K562 (cell line): Measurements from ENCODE around the gene ADGRD1. TPM values are rescaled to one million over a fixed set of nuclear protein-coding genes. Genes with fewer than 3 reads are reported as not detected.

Experiments
- ATAC-seq: fragments of 200-7000 bp; cut with Tn5 transposase; 3 replicates; pipeline ENCODE4 v1.9.1; 2020; ENCODE audit warnings: moderate library complexity
- BruUV-seq: library from RNA; stranded (reverse); fragments of 400-500 nt; replicated peaks from 2 replicates; lab custom pipeline; 2021; lab: Mats Ljungman, UMichigan
- CTCF ChIA-PET: fragments of 300-600 bp; formaldehyde crosslinking; extraction: SDS; loops from one replicate; lab custom pipeline; 2021; ENCODE audit warnings: low intra/inter-chr PET ratio; lab: Yijun Ruan, JAX
- POLR2A ChIA-PET: fragments of 300-600, 350-650 bp; sonication (Branson Sonifier 250); formaldehyde crosslinking; extraction: SDS; loops from one replicate; lab custom pipeline; 2021; ENCODE audit warnings: antibody characterized with exemption, inconsistent platforms; lab: Yijun Ruan, JAX
- DNase-seq, 4 experiments: peaks; one replicate each; pipeline versions ENCODE4 v3.0.0 to v3.0.0-alpha.2; 2011 to 2018; ENCODE audit warnings: low spot score in 3 of 4, mixed read lengths in 3 of 4; ENCODE audit errors: extremely low read depth in 1 of 4
- FAIRE-seq: peaks from 2 replicates; lab custom pipeline; 2011; peaks lifted over from hg19 to GRCh38; lab: Jason Lieb, UNC
- H2AFZ ChIP-seq: 2 replicates; pipeline ENCODE4 v1.6.0; 2011; ENCODE audit warnings: low read depth, low read length, control low read depth, inconsistent platforms
- H3K27ac ChIP-seq: fragments of 200-600 bp; 3 replicates; pipeline ENCODE4 v1.8.0; 2011; ENCODE audit warnings: low read depth, mild to moderate bottlenecking, control low read depth, inconsistent platforms, low read length, moderate library complexity, mixed read lengths; ENCODE audit errors: extremely low read depth
- H3K27me3 ChIP-seq, 2 experiments: fragments of 300-600 bp in 1 of 2; 2 replicates in 1 of 2; 3 replicates in 1 of 2; pipeline versions ENCODE4 v1.6.0 to v1.8.0; 2011; ENCODE audit warnings: inconsistent platforms in 2 of 2, low read length in 2 of 2, mild to moderate bottlenecking in 1 of 2, mixed read lengths in 1 of 2, moderate library complexity in 1 of 2; ENCODE audit not compliant: control insufficient read depth in 2 of 2, insufficient read depth in 2 of 2
- H3K36me3 ChIP-seq: fragments of 300-600 bp; 3 replicates; pipeline ENCODE4 v1.8.0; 2011; ENCODE audit warnings: mild to moderate bottlenecking, low read length, inconsistent platforms; ENCODE audit not compliant: control insufficient read depth, insufficient read depth
- H3K4me1 ChIP-seq, 2 experiments: fragments of 200-600 bp in 1 of 2; replicated peaks in 1 of 2; 2 replicates in 1 of 2; 3 replicates in 1 of 2; pipeline versions ENCODE4 v1.5.1 to v1.8.0; 2011; ENCODE audit warnings: inconsistent platforms in 2 of 2, low read length in 2 of 2, mild to moderate bottlenecking in 1 of 2, mixed read lengths in 1 of 2, moderate library complexity in 1 of 2; ENCODE audit not compliant: control insufficient read depth in 2 of 2, insufficient read depth in 2 of 2
- H3K4me2 ChIP-seq: 2 replicates; pipeline ENCODE4 v1.6.1; 2011; ENCODE audit warnings: low read length, control low read depth, inconsistent platforms, mixed read lengths; ENCODE audit not compliant: insufficient read depth
- H3K4me3 ChIP-seq: fragments of 200-600 bp; sonication (generic), shearing (Covaris generic); 2 replicates; pipeline ENCODE4 v1.5.1; 2016; ENCODE audit warnings: control low read depth, inconsistent platforms
- H3K79me2 ChIP-seq: fragments of 200-600 bp; 3 replicates; pipeline ENCODE4 v1.8.0; 2011; ENCODE audit warnings: low read length, inconsistent platforms; ENCODE audit not compliant: control insufficient read depth, insufficient read depth
- H3K9ac ChIP-seq, 2 experiments: 2 replicates each; pipeline versions ENCODE4 v1.6.0 to v1.6.1; 2011; ENCODE audit warnings: low read depth in 2 of 2, low read length in 2 of 2, control low read depth in 1 of 2, inconsistent platforms in 1 of 2, mild to moderate bottlenecking in 1 of 2, mixed read lengths in 1 of 2; ENCODE audit not compliant: insufficient read depth in 1 of 2
- H3K9me1 ChIP-seq: one replicate; pipeline ENCODE4 v1.6.0; 2011; ENCODE audit warnings: inconsistent platforms, mild to moderate bottlenecking, low read length, moderate library complexity; ENCODE audit not compliant: control insufficient read depth, insufficient read depth
- H3K9me3 ChIP-seq: replicated peaks from 2 replicates; pipeline ENCODE4 v1.5.1; 2011; ENCODE audit warnings: low read depth, low read length, inconsistent platforms; ENCODE audit not compliant: control insufficient read depth, insufficient read depth
- H4K20me1 ChIP-seq: replicated peaks from 2 replicates; pipeline ENCODE4 v1.6.1; 2011; ENCODE audit warnings: low read length, inconsistent platforms, mixed read lengths; ENCODE audit not compliant: control insufficient read depth, insufficient read depth
- CHCHD3 ChIP-seq: fragments of 250-450 bp; sonication (Bioruptor Pico); IDR thresholded peaks from 2 replicates; pipeline ENCODE4 v2.1.2; 2022; ENCODE audit warnings: mild to moderate bottlenecking
- CHD1 ChIP-seq: fragments of 200-600 bp; sonication (generic); IDR thresholded peaks from one replicate; pipeline ENCODE4 v1.6.1; 2012; ENCODE audit warnings: mild to moderate bottlenecking, moderate library complexity, low read length, inconsistent platforms
- CHD4 ChIP-seq: fragments of 200-600 bp; sonication (generic); IDR thresholded peaks from 3 replicates; pipeline ENCODE4 v1.6.1; 2012; ENCODE audit warnings: low read depth, mild to moderate bottlenecking, mixed read lengths, low read length, inconsistent platforms; ENCODE audit not compliant: insufficient read depth, insufficient replicate concordance, poor library complexity, severe bottlenecking
- CSDE1 ChIP-seq, 2 experiments: fragments of 450-650 bp; IDR thresholded peaks; 2 replicates each; pipeline ENCODE4 v1.6.1; 2016; ENCODE audit warnings: mild to moderate bottlenecking in 1 of 2
- FOXA3 ChIP-seq, 2 experiments: fragments of 450-650 bp in 1 of 2; sonication (generic) in 1 of 2; formaldehyde crosslinking; IDR thresholded peaks in 1 of 2; conservative IDR thresholded peaks in 1 of 2; 2 replicates each; pipeline versions ENCODE4 v1.4.0 to v1.8.0; 2020 to 2022; ENCODE audit warnings: mild to moderate bottlenecking in 2 of 2, missing genetic modification reagents in 1 of 2
- NCOR1 ChIP-seq: fragments of 450-650 bp; IDR thresholded peaks from 2 replicates; pipeline ENCODE4 v1.6.1; 2016; ENCODE audit warnings: mild to moderate bottlenecking, moderate library complexity
- NRF1 ChIP-seq, 2 experiments: fragments of 450-650 bp; IDR thresholded peaks in 1 of 2; conservative IDR thresholded peaks in 1 of 2; 2 replicates each; pipeline ENCODE4 v1.6.1; 2014; ENCODE audit warnings: mild to moderate bottlenecking in 2 of 2
- PHTF2 ChIP-seq: fragments of 250-450 bp; sonication (Bioruptor Pico); IDR thresholded peaks from 2 replicates; pipeline ENCODE4 v1.5.0; 2021; ENCODE audit warnings: mild to moderate bottlenecking
- RBM22 ChIP-seq: fragments of 200-400 bp; formaldehyde crosslinking; IDR thresholded peaks from 2 replicates; pipeline ENCODE4 v1.6.1; 2018; ENCODE audit warnings: low read length, low read depth; ENCODE audit not compliant: poor library complexity, severe bottlenecking
- USF1 ChIP-seq: sonication (generic); formaldehyde crosslinking; IDR thresholded peaks from 2 replicates; pipeline ENCODE4 v1.9.0; 2022; ENCODE audit warnings: mild to moderate bottlenecking, missing genetic modification reagents
- ZMIZ1 ChIP-seq, 2 experiments: fragments of 150-350 bp in 1 of 2; IDR thresholded peaks; 2 replicates each; pipeline ENCODE4 v1.6.1; 2012 to 2016; ENCODE audit warnings: low read depth in 2 of 2, low read length in 2 of 2, mild to moderate bottlenecking in 1 of 2, moderate library complexity in 1 of 2
- ZNF384 ChIP-seq: IDR thresholded peaks from 2 replicates; pipeline ENCODE4 v1.6.1; 2012; ENCODE audit warnings: low read depth, low read length, improper control_type of control experiment
- WGBS: fragments of 100-300 bp; shearing (Covaris generic); methylation state at CpG from one replicate; pipeline ENCODE4 v1.1.6; 2016; ENCODE audit warnings: low coverage, mixed read lengths; ENCODE audit not compliant: insufficient coverage; ENCODE audit errors: missing lambda C conversion rate; 5-methylcytosine and 5-hydroxymethylcytosine counted together
- in situ Hi-C: fragments of 300-500 bp; cut with MboI; formaldehyde crosslinking; loops from 4 replicates; pipeline ENCODE4 v1.15.0; 2018; ENCODE audit warnings: inconsistent platforms, mixed read lengths
- intact Hi-C: fragments of 100-400 bp; cut with micrococcal nuclease; formaldehyde crosslinking; loops from 2 replicates; pipeline ENCODE4 v1.14.2; 2022
- polyA plus RNA-seq, 8 experiments: library from polyadenylated mRNA; depleted of rRNA in 4 of 8; stranded (reverse) in 5 of 8; unstranded in 3 of 8; fragments of >200 nt; fragmentation: Nextera tagmentation in 2 of 8; fragmentation: Illumina TruSeq in 1 of 8; extraction: Ambion mirVana in 2 of 8; extraction: Trizol in 1 of 8; gene quantifications; 2 replicates each; pipeline versions ENCODE4 v1.2.1 to v1.2.3, GENCODE V29; 2011 to 2014; ENCODE audit warnings: inconsistent platforms in 1 of 8, missing spikeins in 1 of 8
- total RNA-seq, 7 experiments: library from RNA; depleted of rRNA in 6 of 7; stranded (reverse); fragments of >200 nt in 6 of 7; fragmentation: Illumina TruSeq in 2 of 7; extraction: Trizol in 2 of 7; gene quantifications; 2 replicates each; pipeline versions ENCODE4 v1.2.1 to v1.2.3, GENCODE V29; 2011 to 2021; ENCODE audit warnings: low replicate concordance in 1 of 7

Gene ADGRD1
- total and polyA plus RNA-seq, 9 of the 15 experiments (the other 6 are each of a cell fraction or from before 2014, with no cell fraction given): 1.7 to 11.7 (median 3.3) TPM

- peak; percentile 60; the same call in 1 of the 2 replicates for TF ChIP-seq USF1
- no peak for TF ChIP-seq CHD4
- TF ChIP-seq RBM22: no peak
Measured at GRCh38 chr12:130956456-130957303, 3.0 kb downstream of the ADGRD1 start (continued).

GRCh38 chr12:130957304-130957621 lies 3.6 kb downstream of the ADGRD1 start:
- Histone ChIP-seq H3K4me1 (peaks cover 32 to 33% of the 10 kb centered on the region in 2 experiments), H3K4me3 (no peak overlapping the region), H3K4me2 (peak overlapping the region; percentile 50), H3K9ac (peak overlapping the region in 1 of 2 experiments; percentile 31; a peak in 1 of 4 replicates), H4K20me1 (no peaks in the 10 kb centered on the region), H2AFZ (peak overlapping the region; percentile 81), H3K79me2 (no peaks in the 10 kb centered on the region), H3K36me3 (no peaks in the 10 kb centered on the region; the same call in 2 of the 3 replicates), H3K9me3 (peaks cover 6% of the 10 kb centered on the region), H3K27ac (no peak overlapping the region; the same call in 2 of the 3 replicates), H3K9me1 (no peaks in the 10 kb centered on the region), H3K27me3 (peaks cover 0 to 25% of the 10 kb centered on the region in 2 experiments; a peak in 4 of 5 replicates)
- ATAC-seq (no peak), FAIRE-seq (no peak), DNase-seq (no peak)
- intact Hi-C loops: no loop called here
- 60% methylated on average over 7 of the region's 7 CpGs for WGBS
- ChIA-PET POLR2A (no interaction called here), CTCF (no interaction called here)
- in situ Hi-C loops: no loop called here
- BruUV-seq: no TSS peak
- TF ChIP-seq ZNF384 (no peak), NRF1 (conservative IDR thresholded peaks at IDR 0.05 in 1 of 2, IDR thresholded peaks at IDR 0.05 in 1 of 2) (no peak), FOXA3 (CRISPR knock-in tag; conservative IDR thresholded peaks at IDR 0.05 in 1 of 2, IDR thresholded peaks at IDR 0.05 in 1 of 2) (0 out of 4 replicates have a peak, but pooled peaks of 1 of the 2 experiments have one; percentile 25), CHCHD3 (CRISPR knock-in tag) (no peak), CHD1 (no peak), CSDE1 (IDR thresholded peaks at IDR 0.05) (no peak), ZMIZ1 (IDR thresholded peaks at IDR 0.05; ENCODE audit: low read depth in 2 of 2, low read length in 2 of 2) (no peak), NCOR1 (no peak), PHTF2 (no peak)
